Measurements from ENCODE around the gene SYNE2.

- no peak for TF ChIP-seq CTCF (conservative IDR thresholded peaks at IDR 0.05; ENCODE audit: low read depth, low read length)
- TF ChIP-seq EZH2phosphoT487 (IDR thresholded peaks at IDR 0.05; ENCODE audit: borderline replicate concordance, low read length), result no peak
Measured at GRCh38 chr14:63928744-63929174, 76.0 kb downstream of the SYNE2 start.

All from PC-3 (cell line).